ENCODE results near the gene INPP4A.

The INPP4A gene

GRCh38 chr2:98564541-98565132, 120.0 kb downstream of the INPP4A start:
- DNase-seq (ENCODE audit: low read depth), result no peak

- no peak for DNase-seq (ENCODE audit: low read depth)
Measured at GRCh38 chr2:98565286-98565860, 120.7 kb downstream of the INPP4A start.

DNA sequence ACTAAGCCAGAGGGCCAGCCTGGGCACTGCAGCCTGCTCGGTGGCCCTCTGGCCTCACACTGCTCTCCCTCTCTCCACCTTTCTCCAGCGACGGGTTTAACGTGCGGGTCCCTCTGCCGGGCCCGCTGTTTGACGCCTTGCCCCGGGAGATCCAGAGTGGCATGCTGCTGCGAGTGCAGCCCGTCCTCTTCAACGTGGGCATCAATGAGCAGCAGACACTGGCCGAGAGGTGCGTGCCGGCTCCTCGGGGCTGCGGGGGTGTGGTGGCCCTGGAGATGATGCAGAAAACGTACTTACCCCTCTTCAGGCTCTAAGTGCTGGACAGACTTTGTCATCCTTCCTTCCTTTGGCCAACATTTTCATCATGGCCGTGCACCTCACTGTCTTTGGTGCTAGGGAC, 121.3 kb downstream of the INPP4A start:
- no peak for DNase-seq (ENCODE audit: low read depth)

DNA sequence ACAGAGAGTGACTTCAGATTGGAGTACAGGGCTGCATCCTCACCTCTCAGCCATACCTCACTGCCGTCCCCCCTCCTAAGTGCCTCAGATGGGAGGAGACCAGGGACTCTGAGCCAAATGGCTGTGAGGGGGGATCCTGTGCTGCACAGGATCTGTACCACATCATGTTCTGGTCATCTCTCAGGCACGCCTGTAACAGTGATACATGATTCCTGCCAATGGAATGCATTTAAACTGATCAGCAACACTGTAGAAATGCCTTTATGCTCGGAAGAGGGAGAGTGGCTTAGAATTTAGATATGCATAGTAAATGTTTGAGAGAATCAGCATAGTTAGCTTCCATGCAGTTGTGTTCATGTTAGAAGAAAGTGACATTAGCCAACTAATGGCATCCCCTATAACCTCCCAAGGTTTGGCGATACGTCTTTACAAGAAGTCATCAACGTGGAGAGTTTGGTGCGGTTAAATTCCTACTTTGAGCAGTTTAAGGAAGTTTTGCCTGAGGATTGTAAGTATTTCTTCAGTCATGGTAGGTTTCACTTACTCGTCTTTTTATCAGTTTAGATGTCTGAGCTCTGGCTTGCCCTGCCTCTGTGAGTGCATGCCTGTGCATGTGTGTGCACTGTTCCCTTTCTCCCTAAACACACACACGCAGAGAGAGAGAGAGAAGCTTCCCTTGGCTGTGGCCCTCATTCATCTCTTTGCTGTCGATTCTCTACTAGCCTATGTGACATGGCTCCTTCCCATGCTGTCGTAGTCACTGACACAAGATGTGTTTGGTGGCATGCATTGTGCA, 123.7 kb downstream of the INPP4A start:
- no peak for DNase-seq (ENCODE audit: low read depth)

GRCh38 chr2:98569197-98569793, 124.6 kb downstream of the INPP4A start:
- DNase-seq (ENCODE audit: low read depth), result no peak

DNA sequence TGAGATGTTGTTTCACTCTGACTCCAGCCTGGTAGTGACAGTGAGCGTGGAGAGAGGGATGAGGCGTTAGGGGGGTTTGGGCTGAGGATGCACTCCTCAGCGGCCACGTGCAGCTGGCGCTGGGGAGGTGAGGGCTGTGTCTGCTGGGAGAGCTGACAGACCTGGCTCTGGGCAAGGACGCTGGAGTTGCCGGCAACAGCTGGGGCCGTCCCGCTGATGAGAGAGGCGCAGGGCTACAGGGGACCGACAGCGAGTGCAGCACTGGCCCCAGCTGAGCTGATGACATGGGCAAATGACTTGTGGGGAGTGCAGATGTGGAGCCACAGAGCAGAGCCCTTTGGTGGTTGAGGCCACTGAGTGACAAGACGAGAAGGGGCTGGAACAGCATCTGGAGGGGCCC, 125.3 kb downstream of the INPP4A start:
- no peak for DNase-seq (ENCODE audit: low read depth)

DNA sequence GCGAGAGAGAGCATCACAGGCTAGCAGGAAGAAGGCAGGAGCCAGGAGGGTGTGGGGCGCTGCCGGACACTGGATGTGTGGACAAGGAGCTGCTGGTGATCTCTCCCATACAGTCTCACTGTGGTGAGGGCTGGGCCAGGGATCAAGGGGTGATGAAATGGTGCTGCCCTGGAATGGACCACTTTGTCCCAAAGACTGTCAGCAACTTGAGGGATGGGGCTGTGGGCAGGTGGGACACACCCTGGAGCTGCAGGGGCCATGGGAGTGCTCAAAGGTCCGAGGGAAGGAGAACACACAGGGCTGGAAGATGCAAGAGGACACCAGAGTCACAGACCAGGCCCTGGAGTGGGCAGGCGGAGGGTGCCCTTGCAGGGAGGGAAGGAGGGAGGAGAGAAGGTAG, 125.7 kb downstream of the INPP4A start:
- no peak for DNase-seq (ENCODE audit: low read depth)

- no peak for DNase-seq (ENCODE audit: low read depth)
Measured at GRCh38 chr2:98571121-98571701, 126.6 kb downstream of the INPP4A start.

DNA sequence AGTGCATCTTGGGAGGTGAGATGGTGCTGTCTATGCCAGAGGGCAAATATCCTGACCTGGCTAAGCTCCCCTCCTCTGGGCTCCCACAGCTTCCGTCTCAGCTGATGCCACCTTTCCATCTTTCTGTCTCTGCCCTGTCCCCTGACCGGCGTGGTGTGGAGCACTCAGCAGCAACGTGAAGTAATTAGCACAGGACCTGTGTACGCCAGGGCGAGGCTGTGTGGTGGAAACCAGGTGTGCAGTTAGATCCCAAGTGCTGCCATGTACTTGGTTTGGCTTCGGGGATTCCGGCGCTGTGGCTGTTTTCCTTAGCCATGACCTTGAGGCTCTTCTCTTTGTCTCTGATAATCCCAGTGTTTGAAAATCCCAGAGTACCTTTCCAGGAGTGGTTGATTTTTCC, 127.1 kb downstream of the INPP4A start:
- no peak for DNase-seq (ENCODE audit: low read depth)

DNA sequence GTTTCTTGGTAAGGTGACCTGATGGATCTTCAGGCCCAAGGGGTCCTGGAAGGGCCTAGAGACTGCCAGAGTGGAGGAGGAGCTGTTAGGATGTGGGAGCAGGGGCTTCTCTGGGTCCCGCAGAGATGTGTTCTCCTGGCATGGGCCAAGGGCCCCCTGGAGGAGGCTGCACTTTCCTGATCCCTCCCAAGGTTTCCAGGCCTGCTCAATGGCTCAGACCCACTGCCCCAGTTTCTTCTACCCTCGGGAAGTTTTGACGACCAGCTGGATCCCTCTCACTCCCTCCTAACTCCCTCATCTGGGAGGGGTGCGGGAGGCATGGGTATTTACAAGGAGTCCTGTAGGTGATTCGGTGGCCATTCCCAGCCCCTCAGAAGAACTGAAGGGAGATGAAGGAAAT, 127.6 kb downstream of the INPP4A start:
- no peak for DNase-seq (ENCODE audit: low read depth)

GRCh38 chr2:98572676-98573075, 128.0 kb downstream of the INPP4A start:
- no peak for DNase-seq (ENCODE audit: low read depth)

DNA sequence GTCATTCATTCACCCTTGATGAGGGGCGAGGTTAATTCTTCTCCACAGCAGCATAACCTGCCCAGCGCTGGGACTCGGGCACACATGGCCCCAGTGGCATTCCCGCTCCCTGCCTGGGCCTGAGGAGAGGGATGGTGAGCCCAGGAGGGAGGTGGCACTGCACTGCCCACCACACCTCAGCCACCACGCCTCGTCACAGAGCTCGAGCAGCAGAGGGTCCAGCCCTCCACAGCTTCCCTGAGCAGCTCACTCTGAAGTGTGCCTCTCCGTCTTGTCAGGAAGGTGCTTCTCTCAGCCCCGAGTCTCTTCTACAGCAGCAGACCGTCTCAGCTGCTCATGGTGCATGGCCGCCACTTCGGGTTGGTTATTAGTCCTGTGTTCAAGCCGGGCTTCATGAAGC, 128.8 kb downstream of the INPP4A start:
- DNase-seq (ENCODE audit: low read depth), result no peak

- no peak for DNase-seq (ENCODE audit: low read depth)
Measured at GRCh38 chr2:98576666-98577312, 132.1 kb downstream of the INPP4A start.

DNA sequence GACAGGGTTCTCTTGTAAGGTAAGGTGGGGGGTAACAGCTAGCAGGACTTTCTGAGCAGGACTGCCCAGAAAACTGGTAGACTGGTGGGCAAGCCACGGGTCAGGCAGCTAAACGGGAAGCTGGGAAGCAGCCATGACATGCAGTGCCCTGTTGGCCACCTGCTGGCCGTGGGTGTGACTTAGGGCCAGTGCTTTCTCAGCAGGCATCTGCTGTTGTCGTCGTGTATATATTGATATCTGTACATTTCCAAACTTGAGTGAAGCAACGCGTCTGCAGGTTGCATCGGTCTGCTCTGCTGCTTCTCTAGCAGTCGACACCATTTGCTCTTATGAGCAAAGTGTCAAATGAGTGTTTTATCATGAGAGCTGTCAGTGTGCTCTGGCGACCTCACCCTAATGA, 132.7 kb downstream of the INPP4A start:
- no peak for DNase-seq (ENCODE audit: low read depth)

GRCh38 chr2:98578231-98578630, 133.6 kb downstream of the INPP4A start:
- no peak for DNase-seq (ENCODE audit: low read depth)

GRCh38 chr2:98579926-98580325, 135.3 kb downstream of the INPP4A start:
- DNase-seq (ENCODE audit: low read depth), result no peak

DNA sequence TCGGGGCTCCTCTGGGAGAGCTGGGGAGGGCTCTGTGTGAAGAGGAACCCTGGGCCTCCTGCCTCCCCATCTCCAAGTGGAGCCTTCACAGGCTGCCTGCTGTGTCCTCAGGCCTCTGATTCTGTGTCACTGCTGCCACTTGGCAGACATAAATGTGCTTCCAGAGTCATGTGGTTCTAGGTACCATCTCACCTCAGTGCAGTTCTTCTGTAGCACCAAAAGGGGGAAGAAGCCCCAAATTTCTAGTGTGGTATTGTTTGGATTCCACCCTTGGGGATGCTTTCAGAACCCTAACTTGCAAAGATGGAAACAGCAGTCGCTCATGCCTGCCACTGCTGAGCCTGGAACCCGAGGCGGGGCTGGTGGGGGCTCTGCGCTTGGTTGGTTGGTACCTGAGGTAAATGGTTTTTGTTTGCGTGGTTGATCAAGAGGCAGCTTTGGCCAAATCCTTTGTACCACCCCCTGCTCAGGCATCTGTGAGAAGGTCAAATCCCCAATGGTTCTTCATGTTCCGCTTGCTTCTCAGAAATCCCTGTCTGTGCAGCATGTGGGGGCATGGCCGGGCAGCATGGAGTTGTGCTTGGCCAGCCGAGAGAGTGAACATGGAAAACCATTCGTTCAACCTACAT, 136.1 kb downstream of the INPP4A start:
- no peak for DNase-seq (ENCODE audit: low read depth)

DNA sequence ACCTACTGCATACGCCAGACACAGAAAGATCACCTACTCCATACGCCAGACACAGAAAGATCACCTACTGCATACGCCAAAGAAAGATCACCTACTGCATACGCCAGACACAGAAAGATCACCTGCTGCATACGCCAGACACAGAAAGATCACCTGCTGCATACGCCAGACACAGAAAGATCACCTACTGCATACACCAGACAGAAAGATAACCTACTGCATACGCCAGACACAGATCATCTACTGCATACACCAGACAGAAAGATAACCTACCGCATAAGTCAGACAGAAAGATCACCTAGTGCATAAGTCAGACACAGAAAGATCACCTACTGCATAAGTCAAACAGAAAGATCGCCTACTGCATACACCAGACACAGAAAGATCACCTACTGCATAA, 137.9 kb downstream of the INPP4A start:
- no peak for DNase-seq (ENCODE audit: low read depth)

- DNase-seq (ENCODE audit: low read depth), result no peak
Measured at GRCh38 chr2:98583276-98583675, 138.6 kb downstream of the INPP4A start.

DNA sequence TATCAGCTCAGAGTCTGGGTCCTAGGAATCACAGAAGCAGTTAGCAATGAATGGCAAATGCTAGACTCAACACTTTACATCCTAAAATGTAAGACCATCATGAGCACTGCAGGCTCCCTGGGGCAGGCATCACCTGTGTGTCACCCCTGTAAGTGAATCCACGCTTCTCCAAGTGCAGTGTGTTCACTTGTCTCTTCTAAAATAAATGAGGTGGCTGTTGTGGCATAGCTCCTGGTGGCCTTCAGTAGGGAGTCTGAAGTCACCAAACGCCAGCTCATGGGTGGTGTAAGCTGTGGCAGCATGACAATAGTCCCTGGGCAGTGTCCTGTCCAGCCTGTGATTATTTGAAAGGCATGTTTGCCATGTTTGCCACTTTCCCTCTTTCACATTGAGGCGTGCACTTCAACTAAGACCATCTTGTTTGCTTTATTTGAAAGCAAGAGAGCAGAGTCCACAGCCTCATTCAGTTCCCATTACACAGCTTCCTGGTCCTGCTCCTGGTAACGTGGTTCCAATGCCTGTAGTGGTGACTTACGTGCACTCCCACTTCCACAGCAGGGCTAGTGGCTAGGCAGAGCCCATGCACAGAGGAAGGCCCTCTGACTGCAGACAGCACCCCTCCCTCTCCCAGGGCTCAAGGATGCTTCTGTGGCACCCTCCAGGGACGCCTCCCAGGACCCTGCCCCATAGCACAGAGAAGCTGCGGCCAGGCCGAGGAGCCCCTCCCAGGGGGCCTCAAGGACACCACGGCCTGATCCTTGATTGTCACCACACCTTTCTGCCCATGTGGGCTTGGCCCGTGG, 139.4 kb downstream of the INPP4A start:
- no peak for DNase-seq (ENCODE audit: low read depth)

GRCh38 chr2:98585386-98585785, 140.7 kb downstream of the INPP4A start:
- DNase-seq (ENCODE audit: low read depth), result no peak

All from stromal cell of bone marrow (primary cell).